Mesenteric fat pad (tissue), 1 donor: Measurements from ENCODE around the gene CDS2. TPM values are rescaled to one million over a fixed set of nuclear protein-coding genes. Genes with fewer than 3 reads are reported as not detected.
"Not testable (repeated sequence)": the region's sequence is repeated elsewhere in the genome, so short reads cannot be mapped to it uniquely, and the experiment has no call there.

ENCODE experiments used
- DNase-seq: peaks from one replicate; pipeline ENCODE4 v3.0.0-alpha.2; 2020; ENCODE audit warnings: low spot score
- long read RNA-seq: library from polyadenylated mRNA; unstranded; transcript quantifications from one replicate; pipeline ENCODE4 v2.0.0, GENCODE V29; 2020
- total RNA-seq: library from RNA; stranded (reverse); fragmentation: NEBNext Ultra II Directional; extraction: Animal tissue kit (Norgen Biotek cat#: 25700); gene quantifications from one replicate; pipeline ENCODE4 v1.2.1, GENCODE V29; 2021
- donor health status: DM: yes; HTN: yes; CAD: no.

CDS2 gene
- total RNA-seq = 56.8 TPM
- long read RNA-seq, full-length matches to known transcripts = 173 of 202 reads
- long read RNA-seq, partial matches to known transcripts = 8 of 202 reads
- long read RNA-seq, other reads (novel, unspliced or antisense) = 21 of 202 reads

DNA sequence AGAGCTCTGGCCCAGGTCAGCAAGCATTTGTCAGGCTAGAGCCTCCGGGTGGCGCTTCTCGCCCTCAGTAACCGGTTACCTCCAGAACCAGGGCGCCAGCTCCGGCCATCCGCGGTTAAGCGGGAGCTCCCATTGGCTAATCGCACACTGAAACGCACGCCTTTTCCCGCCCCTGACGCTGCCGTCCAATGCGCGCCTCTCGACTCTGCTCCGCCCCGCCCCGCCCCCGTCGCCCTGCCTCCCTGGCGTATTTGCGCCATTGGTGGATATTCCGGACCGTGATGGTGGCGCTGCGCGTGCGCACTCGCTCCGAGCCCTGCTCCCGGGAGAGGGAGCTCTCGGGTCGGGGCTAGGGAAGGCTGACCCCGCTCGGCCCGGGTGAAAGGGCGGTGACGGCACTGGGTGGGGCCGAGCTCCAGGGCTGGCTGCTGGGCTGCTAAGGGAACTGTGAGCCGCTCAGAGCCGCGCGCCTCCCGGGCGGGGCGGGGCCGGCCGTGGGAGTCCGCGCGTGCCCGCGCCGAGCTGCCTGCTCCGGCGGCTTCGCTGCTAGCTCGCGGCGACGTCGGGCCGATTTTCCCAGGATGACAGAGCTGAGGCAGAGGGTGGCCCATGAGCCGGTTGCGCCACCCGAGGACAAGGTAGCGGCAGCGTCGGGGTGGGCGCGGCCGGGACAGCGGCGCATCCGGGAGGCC is at the start of gene CDS2:
CDS2 (plus strand) TSS at position 497 of the 692 bp plus-strand sequence; CDS start at position 582, 85 bp downstream.
- peak; percentile 100 for DNase-seq

DNA sequence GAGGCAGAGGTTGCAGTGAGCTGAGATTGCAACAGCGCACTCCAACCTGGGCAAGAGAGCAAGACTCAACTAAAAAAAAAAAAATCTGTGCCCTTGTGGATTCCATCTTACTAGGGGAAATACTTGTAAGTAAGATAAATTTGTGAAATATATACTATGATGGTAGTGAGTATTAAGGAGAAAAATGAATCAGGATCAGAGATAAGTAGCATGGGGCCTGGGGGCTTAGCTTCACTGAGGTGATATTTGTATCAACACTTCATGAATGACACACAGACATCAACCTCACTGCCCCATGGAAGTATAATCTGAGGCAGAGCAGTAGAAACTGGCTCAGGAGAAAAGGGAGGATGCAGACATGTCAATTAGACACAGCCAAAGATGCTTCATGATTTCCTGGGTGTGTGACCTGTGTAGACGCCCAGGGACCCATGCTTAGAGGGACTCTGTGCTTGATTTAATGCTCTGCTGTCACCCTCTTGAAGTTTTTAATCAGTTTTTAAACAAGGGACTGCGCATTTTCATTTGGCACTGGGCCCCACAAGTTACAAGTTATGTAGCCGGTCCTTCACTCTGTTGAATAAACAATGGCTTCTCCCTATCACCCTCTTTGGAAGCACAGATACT is 48.9 kb upstream of the CDS2 start:
- no peak for DNase-seq

DNA sequence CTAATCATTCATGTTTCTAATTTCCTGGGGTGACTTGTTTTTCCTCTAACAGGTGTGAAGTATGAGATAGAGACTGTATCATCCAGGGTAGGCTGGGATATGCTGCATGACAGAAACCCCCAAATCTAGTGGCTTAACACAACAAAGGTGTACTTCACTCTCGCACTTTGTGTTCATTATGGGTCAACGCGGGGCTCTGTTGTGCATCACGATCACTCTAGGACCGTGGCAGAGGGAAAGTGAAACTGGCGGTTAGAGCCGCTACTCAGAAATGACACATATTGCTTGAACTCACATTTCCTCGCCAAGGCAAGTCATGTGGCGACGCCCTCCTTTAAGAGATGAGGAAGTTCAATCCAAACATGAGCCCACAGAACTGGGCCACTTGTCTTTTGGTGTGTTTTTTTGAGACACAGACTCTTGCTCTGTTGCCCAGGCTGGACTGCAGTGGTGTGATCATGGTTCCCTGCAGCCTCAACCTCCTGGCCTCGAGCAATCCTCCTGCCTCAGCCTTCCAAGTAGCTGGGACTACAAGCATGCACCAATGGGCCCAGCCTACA is 48.3 kb upstream of the CDS2 start:
- DNase-seq = no peak

DNA sequence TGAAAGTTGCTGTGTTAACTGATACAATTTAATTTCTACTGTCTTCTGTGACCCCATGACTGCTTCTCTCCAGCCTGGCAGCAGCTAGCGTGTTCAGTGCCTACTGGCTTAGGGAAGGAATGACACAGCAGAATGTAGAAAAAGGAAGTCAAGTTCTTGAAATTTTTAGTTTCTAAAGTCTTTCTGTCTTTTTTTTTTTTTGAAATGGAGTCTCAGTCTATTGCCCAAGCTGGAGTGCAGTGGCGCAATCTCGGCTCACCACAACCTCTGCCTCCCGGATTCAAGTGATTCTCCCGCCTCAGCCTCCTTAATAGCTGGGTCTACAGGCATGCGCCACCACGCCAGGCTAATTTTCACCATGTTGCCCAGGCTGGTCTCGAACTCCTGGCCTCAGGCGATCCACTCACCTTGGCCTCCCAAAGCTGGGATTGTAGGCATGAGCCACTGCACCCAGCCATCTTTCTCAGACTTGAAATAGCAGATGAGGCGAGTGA is 46.4 kb upstream of the CDS2 start:
- DNase-seq = peak; percentile 90

DNA sequence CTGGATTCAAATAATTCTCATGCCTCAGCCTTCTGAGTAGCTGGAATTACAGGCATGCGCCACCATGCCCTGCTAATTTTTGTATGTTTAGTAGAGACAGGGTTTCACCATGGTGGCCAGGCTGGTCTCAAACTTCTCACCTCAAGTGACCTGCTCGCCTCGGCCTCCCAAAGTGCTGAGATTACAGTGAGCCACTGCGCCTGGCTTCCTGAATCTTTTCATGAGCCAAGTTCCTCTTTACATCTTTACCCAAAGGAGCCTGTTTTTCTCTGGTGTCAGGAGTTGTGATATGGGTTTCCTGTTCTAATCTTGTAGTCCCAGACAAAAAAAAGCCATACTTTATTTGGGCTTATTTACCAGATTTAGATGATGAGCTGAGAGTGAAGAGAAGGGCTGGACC is 41.4 kb upstream of the CDS2 start:
- peak; percentile 30 for DNase-seq

DNA sequence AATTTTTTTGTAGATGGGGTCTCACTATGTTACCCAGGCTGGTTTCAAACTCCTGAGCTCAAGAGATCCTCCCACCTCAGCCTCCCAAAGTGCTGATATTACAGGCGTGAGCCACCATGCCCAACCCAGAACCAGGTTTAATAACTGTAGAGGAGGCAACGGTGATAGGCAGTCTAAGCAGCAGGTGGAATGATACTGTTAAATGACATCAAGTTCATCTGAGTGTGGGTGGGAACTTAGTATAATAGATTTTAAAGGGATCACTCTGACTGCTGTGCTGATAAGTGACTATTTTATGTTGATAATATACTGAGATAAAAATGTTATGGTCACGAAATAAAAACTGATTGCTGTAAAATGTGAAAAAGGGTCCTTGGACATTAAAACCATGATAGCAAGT is 38.1 kb upstream of the CDS2 start:
- DNase-seq = no peak

DNA sequence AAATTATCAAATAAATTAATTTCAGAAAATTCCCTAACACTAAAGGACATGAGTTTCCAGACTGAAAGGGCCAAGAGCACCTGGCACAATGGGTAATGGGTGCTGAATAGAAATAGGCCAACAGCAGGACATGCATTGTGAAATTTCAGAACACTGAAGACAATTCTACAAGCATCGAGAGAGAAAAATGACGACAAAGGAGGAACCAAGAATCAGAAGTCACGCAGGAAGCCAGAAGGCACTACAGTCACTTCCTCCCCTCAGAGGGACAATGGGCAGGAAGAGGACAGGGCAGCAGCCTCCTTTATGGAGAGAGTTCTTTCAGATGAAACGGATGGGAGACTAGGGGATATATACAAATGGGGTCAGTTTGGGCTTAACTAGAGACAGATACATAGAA is 36.6 kb upstream of the CDS2 start:
- peak; percentile 9 for DNase-seq

DNA sequence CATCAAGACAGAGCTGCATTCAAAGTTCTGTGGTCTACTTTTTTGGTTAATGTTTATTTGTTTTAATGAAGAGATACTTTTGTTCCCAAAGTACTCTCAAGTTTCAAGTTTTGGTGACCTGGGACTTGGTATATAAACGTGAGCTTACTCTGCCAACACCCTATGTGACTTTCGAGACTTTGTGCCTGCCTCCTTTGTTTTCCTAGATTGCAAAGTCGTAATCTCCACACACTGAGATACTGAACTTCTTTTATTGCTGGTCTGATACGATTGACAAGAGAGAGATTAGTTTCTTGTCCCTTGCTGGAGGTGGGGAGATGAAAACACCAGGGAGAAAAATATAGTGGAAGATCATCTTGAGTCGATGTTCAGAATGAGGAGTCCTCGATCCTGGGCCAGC is 34.9 kb upstream of the CDS2 start:
- no peak for DNase-seq

DNA sequence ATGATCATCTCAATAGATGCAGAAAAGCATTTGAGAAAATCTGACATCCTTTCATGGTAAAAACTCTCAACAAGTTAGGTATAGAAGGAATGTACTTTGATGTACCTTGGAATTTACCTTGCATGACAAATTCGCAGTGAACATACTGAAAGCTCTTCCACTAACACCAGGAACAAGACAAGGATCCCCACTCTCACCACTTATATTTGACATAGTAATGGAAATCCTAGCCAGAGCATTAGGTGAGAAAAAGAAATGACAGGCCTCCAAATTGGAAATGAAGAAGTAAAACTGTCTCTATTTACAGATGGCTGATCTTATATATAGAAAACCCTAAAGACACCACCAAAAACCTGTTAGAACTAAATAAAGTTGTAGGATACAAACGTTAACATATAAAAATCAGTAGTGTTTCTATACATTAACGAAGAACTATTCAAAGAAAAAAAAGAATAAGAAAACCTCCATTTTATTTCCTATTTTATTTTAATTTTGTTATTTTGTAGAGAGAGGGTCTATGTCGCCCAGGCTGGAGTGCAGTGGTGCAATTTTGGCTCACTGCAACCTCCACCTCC is 34.0 kb upstream of the CDS2 start:
- no peak for DNase-seq

DNA sequence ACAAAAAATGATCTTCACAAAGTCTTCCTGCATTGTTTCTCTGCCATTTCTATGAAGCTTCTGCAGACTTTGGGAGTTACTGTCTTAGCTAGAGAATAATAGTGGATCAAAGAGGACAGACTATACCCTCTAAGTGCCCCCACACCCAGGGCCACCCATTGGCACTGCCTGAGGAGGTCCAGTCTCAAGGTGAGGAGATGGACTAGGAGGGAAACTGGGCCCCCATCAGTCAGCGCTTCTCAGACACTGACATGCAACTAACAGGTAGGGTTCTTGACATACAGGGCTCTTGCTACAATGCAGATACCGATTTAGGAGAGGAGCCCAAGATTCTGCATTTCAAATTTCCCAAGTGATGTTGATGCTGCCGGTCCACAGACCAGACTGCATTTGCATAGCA is 31.4 kb upstream of the CDS2 start:
- peak; percentile 28 for DNase-seq

DNA sequence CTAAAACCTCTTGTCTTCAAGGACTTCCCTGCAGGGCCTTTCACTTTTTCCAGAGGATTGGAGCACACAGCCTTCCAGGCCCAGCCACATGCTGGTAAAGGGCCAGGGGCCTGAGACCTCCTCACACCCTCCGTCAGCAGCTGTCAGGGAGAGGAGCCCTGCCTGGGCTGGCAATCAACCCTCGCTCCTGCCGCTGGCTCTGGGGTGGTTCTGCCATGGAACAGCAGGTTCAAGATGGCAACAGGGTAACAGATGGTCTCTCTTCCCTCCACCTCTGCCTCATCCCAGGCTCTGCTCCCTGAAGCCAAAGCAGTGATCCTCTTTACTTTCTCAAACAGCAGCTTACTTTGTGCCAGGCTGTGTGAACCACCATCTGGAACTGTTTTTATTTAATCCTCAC is 30.9 kb upstream of the CDS2 start:
- peak; percentile 37 for DNase-seq

DNA sequence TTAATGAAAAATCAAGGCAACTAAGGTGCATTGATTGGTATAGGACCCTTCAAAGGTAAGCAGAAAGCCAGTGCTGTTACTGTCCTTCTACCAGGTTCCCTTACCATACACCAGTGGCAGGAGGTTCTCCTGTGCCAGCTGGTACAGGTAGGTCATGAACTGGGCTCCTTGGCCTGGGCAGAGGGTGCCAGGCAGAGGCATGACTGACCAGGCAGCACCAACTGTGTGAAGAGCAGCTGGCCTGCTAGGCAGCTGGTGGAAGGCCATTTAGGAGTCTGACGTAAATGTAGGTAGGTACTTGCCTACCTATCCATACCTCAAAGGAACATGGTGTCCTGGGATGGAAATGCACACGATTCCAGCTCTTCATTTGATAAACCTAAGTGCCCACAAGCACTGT is 30.3 kb upstream of the CDS2 start:
- DNase-seq = peak; percentile 57

DNA sequence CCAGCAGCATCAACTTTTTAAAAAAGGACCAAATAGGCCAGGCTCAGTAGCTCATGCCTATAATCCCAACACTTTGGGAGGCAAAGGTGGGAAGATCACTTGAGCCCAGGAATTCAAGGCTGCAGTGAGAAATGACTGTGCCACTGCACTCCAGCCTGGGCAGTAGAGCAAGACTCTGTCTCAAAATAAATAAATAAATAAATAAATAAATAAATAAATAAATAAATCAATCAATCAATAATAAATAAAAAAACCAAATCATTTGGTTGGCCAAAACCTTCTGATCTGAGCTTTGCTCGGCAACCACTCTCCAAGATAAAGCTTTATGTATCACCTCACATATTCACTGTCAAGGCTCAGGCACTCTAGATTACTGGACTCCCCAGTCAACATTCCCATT is 27.8 kb upstream of the CDS2 start:
- not testable (repeated sequence) for DNase-seq

DNA sequence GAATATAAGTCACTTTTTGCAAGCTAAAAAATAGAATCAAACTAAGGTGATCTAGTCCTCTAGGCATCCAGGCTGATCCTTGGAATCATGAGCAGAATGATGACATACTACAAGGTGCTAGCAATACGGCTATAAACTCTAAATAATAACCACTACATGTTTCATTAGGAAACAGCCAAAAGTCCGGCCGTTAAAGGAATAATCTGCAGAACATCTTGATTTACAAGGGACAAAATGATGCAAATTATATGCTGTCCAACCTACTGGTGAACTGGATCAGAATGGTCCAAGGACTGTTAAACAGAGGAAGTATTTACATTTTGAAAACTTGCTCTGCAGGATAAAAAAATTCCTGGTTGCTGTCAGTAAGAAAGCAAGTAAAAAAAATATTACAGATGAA is 26.9 kb upstream of the CDS2 start:
- not testable (repeated sequence) for DNase-seq

DNA sequence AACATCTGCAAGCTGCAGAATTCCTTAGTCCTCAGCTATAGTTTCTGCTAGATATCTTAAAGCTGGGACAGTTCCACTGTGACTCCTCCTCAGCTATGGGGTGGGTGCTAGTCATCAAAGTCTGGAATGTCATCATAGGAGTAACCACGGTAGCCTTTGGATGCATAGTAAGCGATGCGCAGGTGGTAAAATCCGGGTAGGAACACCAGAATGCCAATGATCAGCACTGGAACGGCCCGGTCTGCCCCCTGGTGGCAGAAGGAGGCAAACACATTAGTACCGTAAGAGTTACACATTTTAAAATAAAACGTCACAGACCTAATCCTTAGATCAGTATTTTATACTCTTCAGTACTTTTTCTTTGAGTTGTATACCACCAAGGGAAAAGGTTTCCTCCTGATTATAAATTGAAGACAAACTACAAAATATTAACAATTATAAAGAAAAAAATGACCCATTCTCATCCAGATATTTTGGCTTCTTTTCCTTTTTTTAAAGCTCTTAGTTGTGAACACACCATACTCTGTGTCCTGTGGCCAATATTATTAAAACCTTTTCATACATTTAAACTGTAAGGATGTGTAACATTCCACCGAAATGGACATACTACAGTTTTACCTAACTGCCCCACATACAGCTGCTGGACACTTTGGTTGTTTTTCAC is 26.0 kb upstream of the CDS2 start:
- no peak for DNase-seq

DNA sequence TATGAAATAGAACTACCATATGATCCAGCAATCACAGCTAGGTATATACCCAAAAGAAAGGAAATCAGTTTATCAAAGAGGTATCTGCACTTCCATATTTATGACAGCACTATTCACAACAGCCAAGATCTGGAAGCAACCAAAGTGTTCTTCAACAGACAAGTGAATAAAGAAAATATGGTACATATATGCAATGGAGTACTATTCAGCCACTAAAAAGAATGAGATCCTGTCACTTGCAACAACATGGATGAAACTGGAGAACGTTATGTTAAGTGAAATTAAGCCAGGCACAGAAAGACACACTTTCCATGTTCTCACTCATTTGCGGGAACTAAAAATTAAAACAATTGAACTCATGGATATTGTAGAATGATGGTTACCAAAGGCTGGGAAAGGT is 22.3 kb upstream of the CDS2 start:
- DNase-seq = no peak

DNA sequence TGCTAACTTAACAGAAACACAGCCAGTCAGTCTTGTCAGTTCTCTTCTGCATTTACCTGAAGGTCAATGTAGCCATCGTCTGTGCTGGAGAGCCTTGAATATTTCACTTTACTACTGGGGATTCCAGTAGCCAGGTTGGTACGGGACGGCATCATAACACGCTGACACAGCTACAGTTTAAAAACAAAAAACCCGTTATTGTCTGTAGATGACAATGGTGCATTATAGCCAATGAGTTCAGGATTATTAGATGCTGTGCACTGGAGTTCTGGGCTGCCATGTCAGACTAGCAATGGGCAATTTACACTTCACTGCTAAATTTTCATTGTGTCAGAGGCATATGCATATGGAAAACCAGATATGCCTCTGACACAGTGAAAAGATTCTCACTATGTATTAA is 17.5 kb upstream of the CDS2 start:
- no peak for DNase-seq

DNA sequence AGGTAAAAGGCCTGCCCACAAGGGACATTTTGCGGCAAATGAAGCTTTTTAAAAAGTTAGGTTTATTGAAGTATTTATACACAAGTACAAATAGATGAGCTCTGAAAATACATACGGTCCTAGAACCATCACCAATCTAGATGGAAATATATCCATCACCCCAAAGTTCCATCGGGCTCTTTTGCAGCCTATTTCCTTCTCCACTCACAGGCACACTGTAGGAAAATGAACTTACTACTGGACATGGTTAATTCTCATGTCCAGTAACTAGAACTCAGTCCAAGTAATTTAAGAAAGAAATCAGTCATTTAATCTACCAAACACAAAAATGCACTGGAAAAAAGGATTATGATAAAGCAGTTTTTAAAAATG is 13.2 kb upstream of the CDS2 start:
- DNase-seq = no peak

DNA sequence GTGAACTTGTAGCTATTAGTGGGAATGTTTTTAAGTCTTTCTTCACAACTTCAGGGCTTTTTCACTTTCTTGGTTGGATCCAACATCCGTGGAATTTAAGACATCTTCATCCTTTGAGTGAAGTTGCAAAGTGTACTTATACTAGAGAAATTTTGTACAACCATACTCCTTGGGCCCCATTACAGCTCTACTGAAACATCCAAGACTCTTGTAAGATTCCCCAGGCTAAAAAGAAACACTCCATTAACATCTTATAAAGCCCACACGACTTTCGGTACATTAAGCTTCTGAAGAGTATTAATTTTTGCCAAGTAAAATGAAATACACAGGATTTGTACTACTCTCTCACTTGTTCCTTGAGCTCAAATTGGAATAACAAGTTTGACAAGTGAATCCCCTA is 12.4 kb upstream of the CDS2 start:
- no peak for DNase-seq

DNA sequence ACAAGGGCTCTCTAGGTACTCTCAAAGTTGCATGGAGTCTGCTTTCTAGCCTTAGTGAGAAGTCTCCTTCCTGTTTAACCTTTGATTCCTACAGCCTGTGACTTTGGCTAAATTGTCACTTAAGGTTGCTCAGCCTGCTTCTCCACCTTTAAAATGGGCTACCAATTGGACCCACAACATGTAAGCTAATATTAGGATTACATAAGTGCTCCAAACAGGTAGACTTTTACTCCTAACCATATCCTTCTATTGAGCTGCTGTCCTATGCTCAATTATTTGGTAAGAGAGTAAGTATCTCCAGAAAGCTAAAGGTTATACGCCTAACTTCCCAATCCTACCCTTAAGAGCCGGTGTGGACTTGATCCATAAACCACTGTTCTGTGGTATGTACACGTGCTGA is 9.9 kb upstream of the CDS2 start:
- DNase-seq = no peak
